ENCODE measurements around the gene PITRM1.
A peak's percentile ranks its signal among the peaks of the same experiment; 100 is the strongest.
"Not testable (repeated sequence)": the region's sequence is repeated elsewhere in the genome, so short reads cannot be mapped to it uniquely, and the experiment has no call there.

PITRM1 gene, protein sequence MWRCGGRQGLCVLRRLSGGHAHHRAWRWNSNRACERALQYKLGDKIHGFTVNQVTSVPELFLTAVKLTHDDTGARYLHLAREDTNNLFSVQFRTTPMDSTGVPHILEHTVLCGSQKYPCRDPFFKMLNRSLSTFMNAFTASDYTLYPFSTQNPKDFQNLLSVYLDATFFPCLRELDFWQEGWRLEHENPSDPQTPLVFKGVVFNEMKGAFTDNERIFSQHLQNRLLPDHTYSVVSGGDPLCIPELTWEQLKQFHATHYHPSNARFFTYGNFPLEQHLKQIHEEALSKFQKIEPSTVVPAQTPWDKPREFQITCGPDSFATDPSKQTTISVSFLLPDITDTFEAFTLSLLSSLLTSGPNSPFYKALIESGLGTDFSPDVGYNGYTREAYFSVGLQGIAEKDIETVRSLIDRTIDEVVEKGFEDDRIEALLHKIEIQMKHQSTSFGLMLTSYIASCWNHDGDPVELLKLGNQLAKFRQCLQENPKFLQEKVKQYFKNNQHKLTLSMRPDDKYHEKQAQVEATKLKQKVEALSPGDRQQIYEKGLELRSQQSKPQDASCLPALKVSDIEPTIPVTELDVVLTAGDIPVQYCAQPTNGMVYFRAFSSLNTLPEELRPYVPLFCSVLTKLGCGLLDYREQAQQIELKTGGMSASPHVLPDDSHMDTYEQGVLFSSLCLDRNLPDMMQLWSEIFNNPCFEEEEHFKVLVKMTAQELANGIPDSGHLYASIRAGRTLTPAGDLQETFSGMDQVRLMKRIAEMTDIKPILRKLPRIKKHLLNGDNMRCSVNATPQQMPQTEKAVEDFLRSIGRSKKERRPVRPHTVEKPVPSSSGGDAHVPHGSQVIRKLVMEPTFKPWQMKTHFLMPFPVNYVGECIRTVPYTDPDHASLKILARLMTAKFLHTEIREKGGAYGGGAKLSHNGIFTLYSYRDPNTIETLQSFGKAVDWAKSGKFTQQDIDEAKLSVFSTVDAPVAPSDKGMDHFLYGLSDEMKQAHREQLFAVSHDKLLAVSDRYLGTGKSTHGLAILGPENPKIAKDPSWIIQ

GRCh38 chr10:3172446-3173170 is at the start of gene PITRM1:
Gene PITRM1, minus strand, starts transcription at chr10:3172782. Its CDS starts 10 bp downstream, at chr10:3172772.
- peaks cover 3% of the 10 kb centered on the region for H3K4me1 ChIP-seq (ENCODE audit: control insufficient read depth, insufficient read depth, low read length)
- peak within 1 kb of the TSS; percentile 91 for H3K4me3 ChIP-seq (ENCODE audit: low read length)
- peak within 1 kb of the TSS; percentile 87 for H3K27ac ChIP-seq (ENCODE audit: low read depth, low read length)
- H3K27me3 ChIP-seq (ENCODE audit: control insufficient read depth, insufficient read depth, low read length), result no peaks in the 10 kb centered on the region
- H3K9ac ChIP-seq (ENCODE audit: low read length), result peak within 1 kb of the TSS; percentile 86
- H3K36me3 ChIP-seq (ENCODE audit: control insufficient read depth, insufficient read depth, low read length), result peaks cover 13% of the 10 kb centered on the region

DNA sequence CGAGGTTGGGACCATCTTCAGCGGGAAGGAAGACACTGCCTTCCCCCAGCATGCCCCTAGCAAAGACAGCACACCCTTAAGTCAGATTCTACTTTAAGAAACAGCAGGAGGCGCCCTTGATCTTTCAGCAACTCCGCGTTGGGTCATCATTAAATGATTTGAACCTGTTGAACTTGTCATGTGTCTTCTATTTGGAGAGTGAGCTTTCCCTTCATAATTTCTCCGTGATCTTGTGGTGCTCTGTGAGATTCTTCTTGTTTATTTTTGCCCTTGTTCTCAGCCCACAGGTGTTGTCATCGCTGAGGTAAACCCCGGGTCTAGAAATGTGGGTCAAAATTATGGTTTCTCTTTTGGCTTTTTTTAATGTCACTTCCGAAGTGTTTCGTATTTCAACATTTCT is 49.5 kb upstream of the PITRM1 start:
- no peaks in the 10 kb centered on the region for H3K36me3 ChIP-seq (ENCODE audit: control insufficient read depth, insufficient read depth, low read length)
- no peak overlapping the region for H3K27ac ChIP-seq (ENCODE audit: low read depth, low read length)

GRCh38 chr10:3221601-3222000 is 49.0 kb upstream of the PITRM1 start:
- H3K9ac ChIP-seq (ENCODE audit: low read length); H3K36me3 ChIP-seq (ENCODE audit: control insufficient read depth, insufficient read depth, low read length); H3K4me1 ChIP-seq (ENCODE audit: control insufficient read depth, insufficient read depth, low read length); H3K27ac ChIP-seq (ENCODE audit: low read depth, low read length); H3K27me3 ChIP-seq (ENCODE audit: control insufficient read depth, insufficient read depth, low read length); H3K4me3 ChIP-seq (ENCODE audit: low read length): not testable (repeated sequence)

More for the DNA sequence above, 49.5 kb upstream of the PITRM1 start:
- H3K4me3 ChIP-seq (ENCODE audit: low read length), result no peak overlapping the region
- no peak overlapping the region for H3K9ac ChIP-seq (ENCODE audit: low read length)
- H3K27me3 ChIP-seq (ENCODE audit: control insufficient read depth, insufficient read depth, low read length), result no peaks in the 10 kb centered on the region
- peaks cover 4% of the 10 kb centered on the region for H3K4me1 ChIP-seq (ENCODE audit: control insufficient read depth, insufficient read depth, low read length)

GRCh38 chr10:3220853-3221252 is 48.3 kb upstream of the PITRM1 start:
- H3K27me3 ChIP-seq (ENCODE audit: control insufficient read depth, insufficient read depth, low read length), result no peaks in the 10 kb centered on the region
- no peak overlapping the region for H3K27ac ChIP-seq (ENCODE audit: low read depth, low read length)
- H3K36me3 ChIP-seq (ENCODE audit: control insufficient read depth, insufficient read depth, low read length), result no peaks in the 10 kb centered on the region
- H3K9ac ChIP-seq (ENCODE audit: low read length), result no peak overlapping the region
- no peak overlapping the region for H3K4me3 ChIP-seq (ENCODE audit: low read length)
- no peaks in the 10 kb centered on the region for H3K4me1 ChIP-seq (ENCODE audit: control insufficient read depth, insufficient read depth, low read length)

GRCh38 chr10:3219021-3219628 is 46.5 kb upstream of the PITRM1 start:
- H3K27me3 ChIP-seq (ENCODE audit: control insufficient read depth, insufficient read depth, low read length); H3K9ac ChIP-seq (ENCODE audit: low read length); H3K27ac ChIP-seq (ENCODE audit: low read depth, low read length); H3K36me3 ChIP-seq (ENCODE audit: control insufficient read depth, insufficient read depth, low read length); H3K4me1 ChIP-seq (ENCODE audit: control insufficient read depth, insufficient read depth, low read length); H3K4me3 ChIP-seq (ENCODE audit: low read length): not testable (repeated sequence)

GRCh38 chr10:3217853-3218252 is 45.3 kb upstream of the PITRM1 start:
- Histone ChIP-seq H3K4me3 (ENCODE audit: low read length) (no peak overlapping the region), H3K36me3 (ENCODE audit: control insufficient read depth, insufficient read depth, low read length) (no peaks in the 10 kb centered on the region), H3K27ac (ENCODE audit: low read depth, low read length) (no peak overlapping the region), H3K27me3 (ENCODE audit: control insufficient read depth, insufficient read depth, low read length) (no peaks in the 10 kb centered on the region), H3K4me1 (ENCODE audit: control insufficient read depth, insufficient read depth, low read length) (peaks cover 11% of the 10 kb centered on the region), H3K9ac (ENCODE audit: low read length) (no peak overlapping the region)

DNA sequence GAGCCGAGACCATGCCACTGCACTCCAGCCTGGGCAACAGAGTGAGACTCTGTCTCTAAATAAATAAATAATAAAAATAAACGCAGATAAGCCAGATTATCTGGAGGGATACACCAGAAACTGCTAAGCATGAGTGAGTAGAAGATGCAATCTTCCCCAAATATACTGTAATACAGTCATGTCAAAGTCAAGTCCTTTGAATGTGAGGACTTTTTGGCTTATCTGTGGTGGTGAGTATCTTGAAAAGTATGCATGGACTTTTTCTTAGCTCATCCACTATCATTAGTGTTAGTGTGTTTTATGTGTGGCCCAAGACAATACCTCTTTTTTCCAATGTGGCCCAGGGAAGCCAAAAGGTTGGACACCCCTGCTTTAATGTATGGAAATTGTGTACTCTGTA is 44.7 kb upstream of the PITRM1 start:
- H3K4me1 ChIP-seq (ENCODE audit: control insufficient read depth, insufficient read depth, low read length), result peaks cover 11% of the 10 kb centered on the region
- no peak overlapping the region for H3K9ac ChIP-seq (ENCODE audit: low read length)
- no peaks in the 10 kb centered on the region for H3K36me3 ChIP-seq (ENCODE audit: control insufficient read depth, insufficient read depth, low read length)
- H3K27me3 ChIP-seq (ENCODE audit: control insufficient read depth, insufficient read depth, low read length), result no peaks in the 10 kb centered on the region
- H3K4me3 ChIP-seq (ENCODE audit: low read length), result no peak overlapping the region
- no peak overlapping the region for H3K27ac ChIP-seq (ENCODE audit: low read depth, low read length)

DNA sequence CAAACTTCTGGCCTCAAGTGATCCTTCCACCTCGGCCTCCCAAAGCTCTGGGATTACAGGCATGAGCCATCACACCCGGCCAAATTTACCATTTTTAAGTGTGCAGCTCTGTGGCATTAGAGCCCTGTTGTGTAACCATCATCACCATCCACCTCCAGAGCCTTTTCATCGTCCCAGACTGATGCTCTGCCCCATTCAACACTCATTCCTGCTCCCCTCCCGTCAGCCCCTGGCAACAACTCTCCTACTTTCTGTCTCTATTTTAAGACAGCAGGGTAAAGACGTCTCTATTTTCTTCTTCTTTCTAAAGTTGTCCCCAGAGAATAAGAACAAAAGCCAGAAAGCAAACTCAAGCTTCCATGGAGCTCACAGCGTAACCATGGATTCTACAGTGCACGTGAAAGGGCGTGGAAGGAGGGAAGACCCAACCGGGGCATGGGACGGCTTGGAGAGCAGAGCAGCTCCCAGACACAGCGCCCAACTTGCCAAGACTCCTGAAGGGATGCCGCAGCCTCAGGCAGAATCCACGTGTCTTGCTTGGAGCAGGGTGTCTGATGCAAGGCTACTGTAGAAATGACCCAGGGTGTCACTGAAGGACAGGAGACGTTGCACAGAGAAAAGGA is 42.7 kb upstream of the PITRM1 start:
- H3K4me1 ChIP-seq (ENCODE audit: control insufficient read depth, insufficient read depth, low read length), result peaks cover 11% of the 10 kb centered on the region
- H3K36me3 ChIP-seq (ENCODE audit: control insufficient read depth, insufficient read depth, low read length), result no peaks in the 10 kb centered on the region
- no peaks in the 10 kb centered on the region for H3K27me3 ChIP-seq (ENCODE audit: control insufficient read depth, insufficient read depth, low read length)
- no peak overlapping the region for H3K27ac ChIP-seq (ENCODE audit: low read depth, low read length)
- H3K9ac ChIP-seq (ENCODE audit: low read length), result no peak overlapping the region
- H3K4me3 ChIP-seq (ENCODE audit: low read length), result no peak overlapping the region

DNA sequence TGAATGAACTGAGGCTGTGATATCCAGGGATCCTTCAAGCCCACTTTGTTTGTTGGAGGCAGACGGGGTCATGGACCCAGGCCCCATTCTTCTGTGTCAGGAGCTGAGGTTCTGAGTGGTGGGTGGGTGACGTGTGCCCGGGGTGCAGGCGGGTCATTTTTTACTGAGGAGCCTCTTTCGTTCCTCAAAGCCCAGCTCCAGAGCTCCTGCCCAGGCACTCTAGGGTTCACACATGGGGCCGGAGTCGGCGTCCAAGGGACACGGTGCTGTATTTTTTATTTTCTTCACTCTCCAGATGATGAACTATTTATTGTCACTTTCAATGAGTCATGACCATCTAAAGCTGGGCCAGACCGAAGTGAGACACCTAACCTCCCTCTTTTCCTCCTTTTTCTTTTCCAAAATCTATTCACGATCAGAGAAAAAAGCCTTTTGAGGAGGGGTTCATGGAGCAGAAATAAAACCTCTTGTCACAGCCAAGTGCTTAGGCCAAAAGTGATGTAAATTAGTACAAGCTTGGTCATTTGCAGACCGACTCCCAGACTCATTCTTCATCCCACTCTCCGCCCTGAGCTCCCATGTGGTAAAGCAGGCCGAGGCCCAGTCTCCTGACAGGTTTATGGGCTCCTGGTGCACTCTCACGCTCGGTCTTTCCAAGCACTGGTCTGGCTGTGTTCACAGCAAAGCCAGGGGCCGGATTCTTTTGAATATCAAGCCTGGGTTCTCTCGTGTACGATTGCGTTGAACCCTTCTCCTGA is 41.4 kb upstream of the PITRM1 start:
- Histone ChIP-seq H3K27me3 (ENCODE audit: control insufficient read depth, insufficient read depth, low read length) (no peaks in the 10 kb centered on the region), H3K27ac (ENCODE audit: low read depth, low read length) (peak overlapping the region; percentile 51), H3K36me3 (ENCODE audit: control insufficient read depth, insufficient read depth, low read length) (no peaks in the 10 kb centered on the region), H3K4me3 (ENCODE audit: low read length) (no peak overlapping the region), H3K4me1 (ENCODE audit: control insufficient read depth, insufficient read depth, low read length) (peaks cover 11% of the 10 kb centered on the region), H3K9ac (ENCODE audit: low read length) (no peak overlapping the region)

GRCh38 chr10:3213208-3213607 is 40.6 kb upstream of the PITRM1 start:
- Histone ChIP-seq H3K27me3 (ENCODE audit: control insufficient read depth, insufficient read depth, low read length) (no peaks in the 10 kb centered on the region), H3K27ac (ENCODE audit: low read depth, low read length) (no peak overlapping the region), H3K36me3 (ENCODE audit: control insufficient read depth, insufficient read depth, low read length) (no peaks in the 10 kb centered on the region), H3K4me1 (ENCODE audit: control insufficient read depth, insufficient read depth, low read length) (peaks cover 11% of the 10 kb centered on the region), H3K9ac (ENCODE audit: low read length) (no peak overlapping the region), H3K4me3 (ENCODE audit: low read length) (no peak overlapping the region)
